GM12892 (cell line): ENCODE data around the gene A2M.
A peak's percentile ranks its signal among the peaks of the same experiment; 100 is the strongest.

ENCODE experiments used
- DNase-seq: peaks from one replicate; pipeline ENCODE4 v3.0.0; 2011; ENCODE audit not compliant: insufficient read length
- FAIRE-seq: peaks from 2 replicates; lab custom pipeline; 2011; peaks lifted over from hg19 to GRCh38; lab: Jason Lieb, UNC
- POLR2A ChIP-seq: IDR thresholded peaks from 2 replicates; pipeline ENCODE4 v1.6.1; 2011; ENCODE audit warnings: low read depth, low read length, control low read depth
- POLR2AphosphoS5 ChIP-seq: IDR thresholded peaks from 2 replicates; pipeline ENCODE4 v1.6.1; 2011; ENCODE audit warnings: low read depth, low read length, control low read depth
- TAF1 ChIP-seq: IDR thresholded peaks from 2 replicates; pipeline ENCODE4 v1.6.1; 2011; ENCODE audit warnings: low read depth, mild to moderate bottlenecking, control low read depth, low read length, borderline replicate concordance

A2M gene

GRCh38 chr12:9066183-9066623, 49.5 kb downstream of the A2M start:
- TF ChIP-seq TAF1 = no peak
- TF ChIP-seq POLR2AphosphoS5 = no peak
- TF ChIP-seq POLR2A = no peak
- FAIRE-seq (no peak), DNase-seq (no peak)

GRCh38 chr12:9065607-9065856, 50.2 kb downstream of the A2M start:
- FAIRE-seq = no peak
- TF ChIP-seq TAF1 (no peak), POLR2AphosphoS5 (no peak), POLR2A (no peak)
- DNase-seq = no peak

GRCh38 chr12:9064815-9065606, 50.7 kb downstream of the A2M start:
- FAIRE-seq (no peak), DNase-seq (no peak)
- no peak for TF ChIP-seq POLR2AphosphoS5

- FAIRE-seq (peak; percentile 65), DNase-seq (peak; percentile 36)
- TF ChIP-seq POLR2A (no peak), TAF1 (no peak), POLR2AphosphoS5 (no peak)
Observed at GRCh38 chr12:9064201-9064814, 51.4 kb downstream of the A2M start.

- TF ChIP-seq POLR2AphosphoS5 = no peak
- TF ChIP-seq POLR2A = no peak
- TF ChIP-seq TAF1 = no peak
- FAIRE-seq (no peak), DNase-seq (no peak)
Observed at GRCh38 chr12:9052610-9053009, 63.1 kb downstream of the A2M start.

GRCh38 chr12:9051158-9051550, 64.6 kb downstream of the A2M start:
- TF ChIP-seq POLR2AphosphoS5 = no peak
- no peak for TF ChIP-seq TAF1
- no peak for TF ChIP-seq POLR2A
- FAIRE-seq (no peak), DNase-seq (no peak)

GRCh38 chr12:9050521-9051157, 65.1 kb downstream of the A2M start:
- TF ChIP-seq TAF1 = no peak
- TF ChIP-seq POLR2A = no peak
- TF ChIP-seq POLR2AphosphoS5 = no peak
- DNase-seq = no peak
- FAIRE-seq = no peak

- no peak for TF ChIP-seq POLR2A
- TF ChIP-seq TAF1 = no peak
- TF ChIP-seq POLR2AphosphoS5 = no peak
- no peak for FAIRE-seq
- DNase-seq = no peak
Observed at GRCh38 chr12:9049520-9050133, 66.1 kb downstream of the A2M start.

- no peak for TF ChIP-seq TAF1
- no peak for TF ChIP-seq POLR2AphosphoS5
- no peak for TF ChIP-seq POLR2A
- FAIRE-seq (peak; percentile 14), DNase-seq (no peak)
Observed at GRCh38 chr12:9048930-9049329, 66.8 kb downstream of the A2M start.

GRCh38 chr12:9047105-9047504, 68.6 kb downstream of the A2M start:
- DNase-seq (no peak), FAIRE-seq (no peak)
- TF ChIP-seq POLR2A (no peak), POLR2AphosphoS5 (no peak), TAF1 (no peak)

GRCh38 chr12:9043766-9044165, 72.0 kb downstream of the A2M start:
- DNase-seq = no peak
- TF ChIP-seq POLR2A (no peak), TAF1 (no peak), POLR2AphosphoS5 (no peak)
- no peak for FAIRE-seq
